Suprapubic skin (tissue), 3 donors: ENCODE data around the gene EPHA6.

Experiments
- EP300 ChIP-seq: sonication (generic); formaldehyde crosslinking; IDR thresholded peaks from one replicate; pipeline ENCODE4 v1.6.1; 2017; ENCODE audit warnings: antibody characterized with exemption
- TF ChIP-seq, protein P1 (sequence below), 2 donors: fragments of 200-600 bp in 1 of 2; fragments of 450-650 bp in 1 of 2; sonication (generic) in 1 of 2; IDR thresholded peaks; one replicate each; pipeline ENCODE4 v1.5.1; 2016 to 2019; ENCODE audit warnings: antibody characterized with exemption in 2 of 2, mild to moderate bottlenecking in 1 of 2, moderate library complexity in 1 of 2

DNA sequence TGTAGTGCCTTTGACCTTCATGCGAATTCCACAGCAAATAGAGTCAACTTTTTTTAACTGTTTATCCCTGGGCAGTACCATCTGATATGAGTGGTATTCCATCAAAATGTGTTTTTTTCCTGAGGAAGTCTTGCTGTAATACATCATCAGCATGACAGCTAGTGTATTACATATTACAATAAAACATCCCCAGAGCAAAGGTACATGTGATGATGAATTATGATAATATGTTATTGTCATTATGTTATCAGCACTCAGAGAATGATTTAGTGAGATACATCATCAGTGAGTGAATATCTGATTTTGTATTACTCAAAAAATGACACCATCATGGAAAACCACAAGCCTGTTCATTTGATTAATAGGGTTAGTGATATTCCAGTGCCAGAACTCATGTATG lies 880.5 kb downstream of the EPHA6 start:
- TF ChIP-seq, protein P1, sequence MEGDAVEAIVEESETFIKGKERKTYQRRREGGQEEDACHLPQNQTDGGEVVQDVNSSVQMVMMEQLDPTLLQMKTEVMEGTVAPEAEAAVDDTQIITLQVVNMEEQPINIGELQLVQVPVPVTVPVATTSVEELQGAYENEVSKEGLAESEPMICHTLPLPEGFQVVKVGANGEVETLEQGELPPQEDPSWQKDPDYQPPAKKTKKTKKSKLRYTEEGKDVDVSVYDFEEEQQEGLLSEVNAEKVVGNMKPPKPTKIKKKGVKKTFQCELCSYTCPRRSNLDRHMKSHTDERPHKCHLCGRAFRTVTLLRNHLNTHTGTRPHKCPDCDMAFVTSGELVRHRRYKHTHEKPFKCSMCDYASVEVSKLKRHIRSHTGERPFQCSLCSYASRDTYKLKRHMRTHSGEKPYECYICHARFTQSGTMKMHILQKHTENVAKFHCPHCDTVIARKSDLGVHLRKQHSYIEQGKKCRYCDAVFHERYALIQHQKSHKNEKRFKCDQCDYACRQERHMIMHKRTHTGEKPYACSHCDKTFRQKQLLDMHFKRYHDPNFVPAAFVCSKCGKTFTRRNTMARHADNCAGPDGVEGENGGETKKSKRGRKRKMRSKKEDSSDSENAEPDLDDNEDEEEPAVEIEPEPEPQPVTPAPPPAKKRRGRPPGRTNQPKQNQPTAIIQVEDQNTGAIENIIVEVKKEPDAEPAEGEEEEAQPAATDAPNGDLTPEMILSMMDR (IDR thresholded peaks at IDR 0.05), result no peak
- no peak for TF ChIP-seq EP300
